Fibroblast of skin of abdomen (primary cell): ENCODE measurements around the gene RCBTB1.
"Not testable (repeated sequence)": the region's sequence is repeated elsewhere in the genome, so short reads cannot be mapped to it uniquely, and the experiment has no call there.

Source experiments
- DNase-seq: peaks from one replicate; pipeline ENCODE4 v3.0.0-alpha.2; 2013

Gene RCBTB1

DNA sequence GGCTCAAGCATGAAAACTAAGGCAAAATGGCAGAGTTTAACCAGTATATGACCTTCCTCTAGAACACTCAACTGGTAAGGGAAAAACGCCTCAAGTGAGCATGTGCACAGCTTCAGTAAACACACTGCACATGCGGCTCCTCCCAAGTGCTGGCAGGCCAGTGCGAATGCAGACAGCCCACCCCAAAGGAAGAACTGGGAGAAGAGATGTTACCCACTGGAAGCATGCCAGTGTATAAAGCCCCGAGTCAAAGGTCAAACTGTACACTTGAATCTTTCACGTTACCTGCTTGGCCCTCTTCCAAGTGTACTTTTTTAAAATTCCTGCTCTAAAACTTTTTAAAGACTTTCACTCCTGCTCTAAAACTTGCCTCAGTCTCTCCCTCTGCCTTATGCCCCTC lies 19.2 kb upstream of the RCBTB1 start:
- DNase-seq = no peak

DNA sequence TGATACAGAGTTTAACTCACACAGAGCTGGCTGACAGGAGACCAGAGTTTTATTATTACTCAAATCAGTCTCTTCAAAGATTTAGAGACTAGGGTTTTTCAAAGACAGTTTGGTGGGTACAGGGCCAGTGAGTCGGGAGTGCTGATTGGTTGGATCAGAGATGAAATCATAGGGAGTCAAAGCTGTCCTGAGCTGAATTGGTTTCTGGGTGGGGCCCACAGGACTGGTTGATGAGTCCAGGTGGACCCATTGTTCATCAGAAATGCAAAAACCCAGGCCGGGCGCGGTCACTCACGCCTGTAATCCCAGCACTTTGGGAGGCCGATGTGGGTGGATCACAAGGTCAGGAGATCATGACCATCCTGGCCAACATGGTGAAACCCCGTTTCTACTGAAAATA lies 17.3 kb upstream of the RCBTB1 start:
- DNase-seq = not testable (repeated sequence)

DNA sequence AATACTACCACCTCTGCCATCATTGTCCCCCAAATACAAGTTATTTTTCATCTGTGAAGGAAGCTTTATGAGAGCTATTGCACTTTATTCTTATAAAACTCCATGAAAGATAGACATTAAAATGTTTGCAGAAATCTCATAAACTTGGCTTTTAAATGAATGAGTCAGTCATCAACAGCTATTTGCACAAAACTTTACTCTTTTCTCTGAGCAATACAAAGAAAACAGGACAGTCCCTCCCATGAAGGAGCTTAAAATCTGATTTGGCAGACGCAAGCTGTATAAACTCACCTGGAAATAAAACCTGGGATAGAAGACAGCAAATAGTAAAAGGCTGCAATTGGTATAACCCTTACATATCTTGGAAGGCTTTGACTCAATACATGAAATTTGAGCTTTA lies 16.6 kb upstream of the RCBTB1 start:
- no peak for DNase-seq

DNA sequence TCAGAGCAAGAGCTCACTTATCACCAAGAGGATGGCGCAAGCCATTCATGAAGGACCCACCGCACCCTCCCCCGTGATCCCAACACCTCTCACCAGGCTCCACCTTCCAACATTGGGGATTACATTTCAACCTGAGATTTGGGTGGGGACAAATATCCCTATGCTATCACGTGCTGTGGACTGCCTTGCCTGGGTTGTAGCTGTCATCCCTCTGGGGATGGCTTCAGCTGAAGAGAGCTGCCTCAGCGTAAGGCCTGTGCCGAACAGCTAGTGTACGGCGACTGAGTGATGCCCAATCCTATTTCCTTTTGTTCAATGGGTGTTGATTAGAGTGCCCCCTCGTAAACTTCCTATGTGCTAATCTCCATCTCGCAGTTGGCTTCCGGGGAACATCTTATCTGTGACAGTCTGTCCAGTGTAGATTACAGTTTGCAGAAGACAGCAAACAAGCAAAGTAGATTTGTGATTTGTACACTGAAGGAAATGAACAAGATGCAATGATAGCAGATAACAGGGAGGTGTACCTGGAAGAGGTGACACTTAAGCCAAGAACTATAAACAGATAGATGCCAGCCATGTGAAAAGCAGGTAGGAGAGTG lies 11.8 kb upstream of the RCBTB1 start:
- DNase-seq = no peak

DNA sequence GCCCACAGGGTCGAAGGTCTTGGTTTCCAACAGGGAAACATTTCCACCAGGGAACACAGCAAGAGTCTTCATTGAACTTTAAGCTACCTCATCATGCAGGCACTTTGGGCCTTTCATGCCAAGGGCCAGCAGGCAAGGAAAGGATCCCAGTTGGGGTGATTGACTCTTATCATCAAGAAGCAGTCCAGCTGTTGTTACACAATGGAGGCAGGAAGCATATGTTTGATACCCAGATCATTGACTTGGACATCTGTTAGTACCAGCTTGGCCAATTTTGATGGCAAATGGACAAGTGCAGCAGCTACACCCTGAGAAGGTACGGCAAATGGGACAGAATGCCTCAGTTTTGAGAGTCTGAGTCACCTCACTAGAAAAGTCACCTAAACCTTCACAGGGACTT lies 10.9 kb upstream of the RCBTB1 start:
- DNase-seq = no peak

DNA sequence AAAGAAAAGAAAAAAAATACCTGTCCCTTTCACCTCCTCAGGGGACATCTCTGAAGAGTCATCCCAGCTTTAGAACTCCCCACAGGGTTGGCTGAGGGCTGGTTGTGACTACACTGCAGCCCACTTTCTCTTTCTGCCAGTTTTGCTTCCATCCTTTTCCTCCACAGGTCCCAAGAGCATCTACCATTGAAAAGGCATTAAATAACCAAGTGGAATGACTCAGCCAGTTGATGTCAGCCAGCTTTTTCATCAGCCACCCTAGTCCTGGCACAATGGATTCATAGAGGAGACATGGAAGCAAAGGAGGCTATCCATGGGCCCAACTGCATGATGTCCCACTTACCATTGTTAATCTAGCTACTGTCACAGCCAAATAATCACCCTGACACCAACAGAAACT lies 9.2 kb upstream of the RCBTB1 start:
- DNase-seq = no peak

DNA sequence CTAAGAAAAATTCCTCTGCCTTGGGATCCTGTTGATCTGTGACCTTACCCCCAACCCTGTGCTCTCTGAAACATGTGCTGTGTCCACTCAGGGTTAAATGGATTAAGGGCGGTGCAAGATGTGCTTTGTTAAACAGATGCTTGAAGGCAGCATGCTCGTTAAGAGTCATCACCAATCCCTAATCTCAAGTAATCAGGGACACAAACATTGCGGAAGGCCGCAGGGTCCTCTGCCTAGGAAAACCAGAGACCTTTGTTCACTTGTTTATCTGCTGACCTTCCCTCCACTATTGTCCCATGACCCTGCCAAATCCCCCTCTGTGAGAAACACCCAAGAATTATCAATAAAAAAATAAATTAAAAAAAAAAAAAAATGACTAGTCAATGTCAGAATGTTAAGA lies 8.5 kb upstream of the RCBTB1 start:
- not testable (repeated sequence) for DNase-seq

DNA sequence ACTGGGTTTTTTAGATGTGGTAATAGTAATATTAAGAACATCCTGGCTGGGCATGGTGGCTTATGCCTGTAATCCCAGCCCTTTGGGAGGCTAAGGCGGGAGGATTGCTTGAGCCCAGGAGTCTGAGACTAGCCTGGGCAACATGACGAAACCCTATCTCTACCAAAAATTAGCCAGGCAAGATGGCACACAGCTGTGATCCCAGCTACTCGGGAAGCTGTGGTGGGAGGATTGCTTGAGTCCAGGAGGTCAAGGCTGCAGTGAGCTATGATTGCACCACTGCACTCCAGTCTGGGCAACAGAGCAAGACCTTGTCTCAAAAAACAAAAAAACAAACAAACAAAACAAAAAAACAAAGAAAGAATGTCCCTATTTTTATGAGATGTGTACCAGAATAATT lies 5.4 kb upstream of the RCBTB1 start:
- DNase-seq = not testable (repeated sequence)

DNA sequence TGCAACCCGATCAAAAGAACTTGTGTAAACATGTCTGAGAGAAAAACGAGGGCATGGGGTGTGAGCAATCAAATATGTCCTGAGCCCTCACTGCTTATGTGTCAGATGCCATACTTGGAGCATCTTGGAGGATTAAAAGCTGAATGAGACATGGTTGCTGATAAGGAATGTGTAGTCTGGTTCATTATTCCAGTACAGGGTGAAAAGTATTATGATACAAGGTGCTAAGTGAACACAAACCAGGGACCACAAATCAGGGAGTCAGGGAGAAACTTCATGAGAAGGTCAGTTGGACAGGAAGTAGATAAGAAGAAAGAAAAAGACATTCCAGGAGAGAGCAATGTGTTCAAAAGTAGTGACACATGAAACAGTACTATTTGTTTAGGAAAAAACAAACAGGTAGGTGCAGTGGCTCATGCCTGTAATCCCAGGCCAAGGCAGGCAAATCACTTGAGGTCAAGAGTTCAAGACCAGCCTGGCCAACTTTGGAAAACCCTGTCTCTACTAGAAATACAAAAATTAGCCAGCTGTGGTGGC lies 2.0 kb upstream of the RCBTB1 start:
- DNase-seq = no peak

DNA sequence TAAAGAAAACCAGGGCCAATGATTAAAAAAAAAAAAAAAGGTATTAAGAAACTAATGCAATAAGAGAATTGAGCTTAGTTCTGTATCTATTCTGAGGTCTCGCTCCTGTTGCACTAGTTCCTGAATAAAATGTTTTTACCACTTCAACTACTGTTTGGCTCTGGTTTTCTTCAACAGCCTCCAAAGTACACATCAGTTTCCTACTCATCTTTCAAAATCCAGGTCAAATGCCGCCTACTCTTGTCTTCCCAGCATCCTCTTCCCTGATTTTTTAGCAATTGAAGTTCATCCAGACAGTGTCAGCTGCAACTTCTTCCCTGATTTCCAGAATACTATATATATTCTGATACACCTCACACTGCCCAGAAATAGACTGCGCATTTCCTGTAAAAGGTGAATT lies 1.4 kb upstream of the RCBTB1 start:
- DNase-seq = no peak

DNA sequence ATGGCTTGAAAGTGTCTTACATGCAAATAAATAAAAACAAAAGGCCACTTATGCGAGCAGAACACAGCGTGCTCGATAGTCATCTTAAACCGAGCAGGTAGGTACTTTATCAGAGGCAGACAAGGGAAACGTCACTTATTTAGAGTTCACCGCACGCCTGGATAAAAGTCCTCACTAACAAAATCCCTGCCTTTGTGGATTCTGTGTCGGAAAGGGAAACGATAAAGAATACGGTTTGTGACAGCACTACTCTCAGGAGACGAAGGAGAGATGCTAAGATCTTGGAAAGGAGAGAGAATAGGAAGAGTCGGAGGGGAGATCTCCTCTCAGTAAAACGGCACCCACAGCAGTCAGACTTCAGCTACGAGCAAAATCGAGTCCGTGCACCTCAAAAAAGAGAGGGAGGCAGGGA lies 581 bp downstream of the RCBTB1 start:
- no peak for DNase-seq

DNA sequence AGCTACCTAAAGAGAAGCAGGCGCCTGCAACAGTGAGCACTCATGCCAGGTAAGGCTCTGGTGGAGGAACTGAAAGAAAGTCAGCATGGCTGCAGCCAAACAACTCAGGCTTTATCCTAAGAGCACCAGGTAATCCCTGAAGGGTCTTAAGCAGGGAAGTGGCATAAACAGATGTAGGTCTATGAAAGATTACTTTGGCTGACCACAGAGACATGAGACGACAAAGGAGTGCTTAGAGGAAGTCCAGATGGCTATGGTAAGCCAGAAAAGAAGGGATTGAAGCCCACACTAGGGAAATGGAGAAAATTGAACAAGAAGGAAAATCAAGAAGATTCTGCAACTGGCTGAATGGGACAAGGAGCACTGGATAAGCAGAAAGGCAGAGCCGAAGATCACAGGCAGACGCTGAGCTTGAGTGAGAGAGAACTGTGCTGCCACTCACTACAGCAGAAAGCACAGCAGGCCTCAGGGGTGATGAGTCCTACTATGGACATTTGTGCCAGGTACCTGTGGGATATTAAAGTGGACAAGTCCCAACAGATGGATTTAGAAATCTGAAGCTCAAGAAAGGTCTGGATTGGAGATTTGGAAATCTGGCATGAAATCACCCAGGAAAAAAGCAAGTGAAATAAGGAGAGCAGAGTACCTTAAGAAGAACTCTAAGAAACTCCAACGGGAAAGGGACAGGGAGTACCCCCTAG lies 4.2 kb downstream of the RCBTB1 start:
- DNase-seq = no peak

DNA sequence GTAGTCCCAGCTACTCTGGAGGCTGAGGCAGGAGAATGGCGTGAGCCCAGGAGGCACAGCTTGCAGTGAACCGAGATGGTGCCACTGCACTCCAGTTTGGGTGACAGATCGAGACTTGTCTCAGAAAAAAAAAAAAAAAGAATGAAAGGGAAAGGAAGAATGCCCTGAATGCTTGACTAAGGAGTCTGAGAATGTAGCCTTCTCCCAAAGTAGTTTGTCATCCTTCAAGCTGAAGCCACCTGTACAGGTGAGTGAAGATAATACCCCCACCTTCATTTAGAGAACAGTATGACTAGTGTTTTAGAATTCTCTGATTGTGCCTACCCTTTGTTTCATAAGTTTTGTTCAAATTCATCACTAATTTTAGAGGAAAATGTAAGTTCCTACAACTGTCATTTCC lies 5.9 kb downstream of the RCBTB1 start:
- no peak for DNase-seq

DNA sequence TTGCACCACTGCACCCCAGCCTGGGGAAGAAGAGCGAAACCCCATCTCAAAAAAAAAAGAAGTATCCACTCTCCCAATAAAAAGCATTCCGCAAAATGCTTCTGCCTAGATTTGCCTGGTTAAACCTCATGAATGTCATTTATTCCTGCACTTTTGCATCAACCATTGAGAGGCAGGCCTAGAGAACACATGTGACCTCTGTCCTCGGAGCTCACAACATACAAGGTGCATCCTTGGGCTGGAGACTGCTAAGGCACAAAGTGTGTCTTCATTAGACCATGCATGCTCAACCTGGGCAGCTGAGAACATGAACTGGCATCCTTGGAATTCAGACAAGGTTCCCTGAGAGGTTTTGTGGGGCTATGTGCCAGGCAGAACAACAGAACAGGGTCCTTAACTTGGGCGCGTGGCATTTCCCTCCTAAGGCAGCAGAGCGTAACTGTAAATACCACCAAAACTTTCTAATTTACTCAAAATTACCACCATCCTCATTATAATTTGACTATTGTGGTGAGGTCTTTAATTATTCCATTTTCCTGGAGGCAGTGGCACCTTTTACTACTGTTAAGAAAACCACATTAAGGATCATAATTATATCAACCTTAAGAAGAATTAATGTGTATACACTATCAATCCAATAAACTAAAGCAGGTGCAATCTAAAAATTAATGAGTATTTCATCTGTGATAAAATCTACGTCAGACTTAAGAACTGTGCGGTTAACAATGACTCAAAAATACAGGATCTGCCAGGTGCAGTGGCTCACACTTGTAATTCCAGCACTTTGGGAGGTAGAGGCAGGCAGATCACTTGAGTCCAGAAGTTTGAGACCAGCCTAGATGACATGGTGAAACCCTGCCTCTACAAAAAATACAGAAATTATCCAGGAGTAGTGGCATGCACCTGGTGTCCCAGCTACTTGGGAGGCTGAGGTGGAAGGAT lies 13.8 kb downstream of the RCBTB1 start:
- no peak for DNase-seq

DNA sequence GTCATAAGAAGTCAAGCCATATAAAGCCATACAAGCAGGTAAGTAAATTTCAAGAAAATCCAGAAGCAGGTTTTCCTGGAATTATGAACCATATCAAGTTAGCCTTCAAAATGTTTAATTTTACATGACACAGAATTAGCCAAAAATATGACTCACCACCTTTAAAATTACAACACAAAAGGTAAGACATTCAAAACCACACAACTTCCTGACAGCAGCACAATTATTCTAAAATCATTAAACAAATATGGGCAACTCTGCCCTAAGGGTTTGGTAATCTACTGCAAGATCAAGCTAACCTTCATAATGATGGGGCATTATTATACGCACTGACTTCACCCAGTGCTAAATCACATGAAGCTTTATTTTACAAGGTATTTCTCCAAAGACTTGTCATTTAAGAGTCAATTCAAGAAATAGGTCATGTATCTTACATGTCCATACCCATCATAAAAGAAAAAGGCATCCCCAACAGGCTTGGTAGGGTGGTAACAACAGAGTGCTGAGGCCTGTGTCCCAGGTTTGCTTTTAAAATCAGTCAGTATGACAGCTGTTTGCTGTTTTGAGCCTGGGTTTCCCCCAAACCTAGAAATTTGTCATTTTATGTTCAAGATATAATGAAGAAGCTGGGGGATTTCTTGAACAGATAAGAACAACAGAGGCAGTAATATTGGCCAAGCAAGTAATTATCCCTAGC lies 15.2 kb downstream of the RCBTB1 start:
- no peak for DNase-seq

DNA sequence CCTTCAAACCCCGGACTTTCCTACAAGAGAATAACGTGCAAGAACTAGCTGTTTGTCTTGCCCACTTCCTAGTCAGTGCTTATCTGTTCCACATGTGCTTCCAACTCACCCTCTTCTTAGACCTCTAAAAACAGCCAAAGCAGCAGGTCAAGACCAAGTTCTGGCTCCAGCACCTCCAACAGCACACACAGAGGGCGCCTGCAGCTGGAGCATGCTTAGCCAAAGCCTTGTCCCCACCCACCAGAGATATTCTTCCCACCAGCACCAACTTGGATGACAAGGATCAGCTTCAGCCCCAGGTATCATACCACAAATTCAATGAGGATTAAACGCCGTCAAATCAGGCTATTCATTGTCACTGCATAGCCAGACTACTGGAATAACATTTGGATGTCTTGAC lies 17.9 kb downstream of the RCBTB1 start:
- DNase-seq = no peak

DNA sequence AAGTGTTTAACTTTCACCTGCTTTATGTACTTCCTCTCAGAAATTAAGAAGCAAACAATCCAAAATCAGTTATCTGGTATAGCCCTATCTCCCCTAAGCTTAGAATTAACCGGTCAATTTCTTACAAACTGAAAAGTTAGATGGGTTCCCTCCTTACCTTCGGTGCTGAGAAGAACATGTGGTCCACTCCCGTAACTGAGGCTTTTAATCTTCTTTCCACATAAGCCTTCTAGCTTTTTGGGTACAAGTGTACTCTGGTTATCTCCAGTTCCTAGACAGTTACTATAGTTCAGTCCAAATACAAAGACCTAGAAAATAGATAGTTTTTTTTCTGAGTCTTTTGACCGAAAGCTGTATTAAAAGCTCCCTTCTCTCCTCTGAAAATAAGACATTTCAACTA lies 18.9 kb downstream of the RCBTB1 start:
- DNase-seq = no peak

DNA sequence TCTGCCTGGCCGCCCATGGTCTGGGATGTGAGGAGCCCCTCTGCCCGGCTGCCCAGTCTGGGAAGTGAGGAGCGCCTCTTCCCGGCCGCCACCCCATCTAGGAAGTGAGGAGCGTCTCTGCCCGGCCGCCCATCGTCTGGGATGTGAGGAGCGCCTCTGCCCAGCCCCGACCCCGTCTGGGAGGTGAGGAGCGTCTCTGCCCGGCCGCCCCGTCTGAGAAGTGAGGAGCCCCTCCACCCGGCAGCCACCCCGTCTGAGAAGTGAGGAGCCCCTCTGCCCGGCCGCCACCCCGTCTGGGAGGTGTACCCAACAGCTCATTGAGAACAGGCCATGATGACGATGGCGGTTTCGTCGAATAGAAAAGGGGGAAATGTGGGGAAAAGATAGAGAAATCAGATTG lies 19.9 kb downstream of the RCBTB1 start:
- not testable (repeated sequence) for DNase-seq

DNA sequence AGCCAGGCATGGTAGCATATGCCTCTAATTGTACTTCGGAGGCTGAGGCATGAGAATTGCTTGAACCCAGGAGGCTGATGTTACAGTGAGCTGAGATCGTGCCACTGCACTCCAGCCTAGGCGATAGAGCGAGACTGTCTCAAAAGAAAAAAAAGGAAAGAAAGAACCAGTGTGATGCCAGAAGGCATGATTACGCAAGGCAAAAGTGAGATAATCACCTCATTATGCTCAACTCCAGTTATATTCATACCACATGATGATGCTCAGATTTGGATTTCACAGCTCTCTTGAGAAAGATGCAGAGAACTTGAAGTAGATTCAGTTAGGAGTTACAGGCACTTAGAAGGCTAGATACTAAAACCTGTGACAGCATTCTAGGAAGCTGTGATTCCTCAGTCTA lies 21.8 kb downstream of the RCBTB1 start:
- DNase-seq = no peak

DNA sequence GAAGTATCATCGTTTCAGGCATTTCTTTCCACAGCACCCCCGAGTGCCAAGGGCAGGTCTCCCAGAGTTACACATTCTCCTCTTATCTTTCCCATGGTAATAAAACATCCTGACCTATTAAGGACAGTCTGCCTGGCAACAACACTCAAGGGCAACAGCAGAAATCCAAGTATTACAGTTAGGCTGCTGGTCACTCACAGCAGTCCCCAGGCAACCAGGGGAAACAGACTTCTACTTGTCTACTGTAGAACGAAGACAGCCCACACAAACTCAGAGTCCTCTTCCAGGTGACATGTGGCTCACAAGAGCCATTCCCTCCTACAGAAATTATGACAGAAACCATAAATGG lies 24.3 kb downstream of the RCBTB1 start:
- DNase-seq = no peak

DNA sequence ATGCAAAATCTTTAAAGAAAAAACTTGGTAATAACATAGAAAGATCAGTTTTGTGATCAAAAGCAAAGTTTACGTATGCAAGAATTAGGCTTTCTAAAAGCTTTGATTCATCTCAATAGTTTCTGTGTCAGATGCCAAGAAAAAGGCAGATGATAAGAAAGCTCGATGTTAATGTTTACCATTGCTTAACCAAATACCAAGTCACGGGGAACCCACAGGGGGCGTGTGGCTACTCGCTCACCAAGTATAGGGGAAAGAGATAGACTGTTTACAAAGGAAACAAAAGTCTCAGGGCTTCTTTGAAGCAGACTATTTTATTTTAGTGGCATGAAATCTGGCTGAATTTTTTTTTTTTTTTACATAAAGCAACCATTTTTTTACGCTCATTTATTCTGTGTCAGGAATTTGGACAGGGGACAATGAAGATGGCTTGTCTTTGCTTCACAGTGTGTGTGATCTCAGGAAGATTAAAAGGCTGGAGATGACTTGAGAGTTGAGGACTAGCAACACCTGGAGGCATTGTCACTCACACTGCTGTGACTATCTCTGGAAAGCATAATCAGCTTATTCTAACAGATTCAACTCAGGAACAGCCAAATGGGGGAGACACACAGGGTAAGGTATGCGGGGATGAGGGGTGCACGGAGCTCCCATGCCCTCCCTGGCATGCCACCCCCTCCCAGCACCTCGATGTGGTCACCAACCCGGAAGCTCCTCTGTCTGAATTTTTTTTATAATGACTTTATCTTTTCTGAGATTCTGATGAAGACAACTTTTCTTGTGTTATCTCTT lies 24.9 kb downstream of the RCBTB1 start:
- no peak for DNase-seq

DNA sequence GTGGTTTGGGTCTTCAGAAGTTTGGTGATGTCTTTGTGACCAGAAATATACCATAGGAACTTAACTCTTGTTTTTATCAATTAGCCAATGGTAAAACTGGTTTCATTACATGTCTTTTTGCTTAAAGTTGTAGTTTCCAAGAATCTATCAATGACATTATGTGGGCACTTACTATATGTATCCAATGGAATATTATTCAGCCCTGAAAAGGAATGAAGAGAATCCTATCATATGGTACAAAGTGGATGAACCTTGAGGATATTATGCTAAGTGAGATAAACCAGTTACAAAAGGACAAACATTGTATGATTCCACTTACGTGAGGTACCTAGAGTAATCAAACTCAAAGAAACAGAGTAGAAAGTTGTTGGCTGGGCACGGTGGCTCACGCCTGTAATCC lies 26.4 kb downstream of the RCBTB1 start:
- DNase-seq = no peak
